GM18502 (cell line): Measurements from ENCODE around the gene NAIP.
"Not testable (repeated sequence)": the region's sequence is repeated elsewhere in the genome, so short reads cannot be mapped to it uniquely, and the experiment has no call there.

ENCODE experiments used
- ATAC-seq: cut with Tn5 transposase; IDR thresholded peaks from one replicate; pipeline ENCODE4 v1.9.1; 2021; ENCODE audit warnings: mild to moderate bottlenecking; ENCODE audit not compliant: unreplicated experiment, poor library complexity

NAIP gene

GRCh38 chr5:71025289-71025953, at the start of gene NAIP:
Gene NAIP (minus strand): TSS chr5:71025339. CDS start chr5:71012915, 12,424 bp downstream.
- not testable (repeated sequence) for ATAC-seq

GRCh38 chr5:71067262-71067928, 42.3 kb upstream of the NAIP start, which contains the start of gene GTF2H2:
Gene GTF2H2 (minus strand): TSS chr5:71067676. CDS start chr5:71062763, 4,913 bp downstream.
- peak; percentile 99 for ATAC-seq

DNA sequence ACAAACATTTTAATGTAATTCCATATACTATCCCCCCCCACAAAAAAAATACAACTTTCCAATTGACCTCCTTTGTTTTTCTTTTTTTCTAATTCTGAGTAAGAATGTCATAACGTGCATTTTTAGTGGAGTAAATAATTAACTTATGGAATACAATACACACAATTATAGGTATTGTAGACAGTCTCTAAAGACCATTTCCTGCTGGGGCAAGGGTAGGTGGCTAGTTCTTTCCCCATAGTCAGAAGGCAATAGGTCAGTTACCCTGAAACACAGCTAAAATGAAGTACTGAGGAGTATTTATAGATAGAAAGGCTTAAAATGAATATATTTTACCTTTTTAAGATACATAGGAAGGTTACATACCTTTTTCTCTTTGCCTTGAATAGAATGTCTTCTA, 36.2 kb upstream of the NAIP start:
- not testable (repeated sequence) for ATAC-seq

DNA sequence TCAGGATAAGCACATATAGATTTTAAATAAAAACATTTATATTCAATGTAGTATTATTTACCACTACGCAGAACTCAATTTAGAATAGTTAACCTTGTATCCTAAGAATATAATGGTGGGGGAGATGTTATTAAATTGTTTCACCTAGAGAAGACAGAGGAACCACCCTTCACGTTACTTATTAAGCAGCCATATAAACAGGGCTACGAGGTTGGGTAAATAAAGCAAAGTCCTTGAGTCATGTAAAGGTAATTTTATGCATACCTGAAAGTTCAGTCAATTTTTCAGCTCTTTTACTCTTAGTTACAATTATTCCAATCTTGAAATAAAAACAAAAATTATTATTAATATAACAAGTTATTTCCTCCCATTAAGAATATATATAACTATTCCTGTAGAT, 34.3 kb upstream of the NAIP start:
- ATAC-seq = not testable (repeated sequence)

DNA sequence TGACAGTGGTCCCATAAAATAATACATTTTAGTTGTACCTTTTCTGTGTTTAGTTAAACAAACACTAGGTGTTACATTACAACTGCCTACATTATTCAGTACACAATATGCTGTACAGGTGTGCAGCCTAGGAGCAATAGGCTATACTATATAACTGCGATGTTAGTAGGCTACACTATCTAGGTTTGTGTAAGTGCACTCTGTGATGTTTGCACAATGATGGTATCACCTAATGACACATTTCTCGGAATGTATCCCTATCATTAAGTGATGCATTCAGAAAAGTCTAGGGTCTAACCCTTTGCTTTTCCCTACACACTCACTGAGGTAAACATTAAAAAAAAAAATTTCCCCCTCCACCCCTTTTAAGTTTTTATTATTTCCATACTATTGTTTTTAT, 19.7 kb upstream of the NAIP start:
- ATAC-seq = not testable (repeated sequence)

DNA sequence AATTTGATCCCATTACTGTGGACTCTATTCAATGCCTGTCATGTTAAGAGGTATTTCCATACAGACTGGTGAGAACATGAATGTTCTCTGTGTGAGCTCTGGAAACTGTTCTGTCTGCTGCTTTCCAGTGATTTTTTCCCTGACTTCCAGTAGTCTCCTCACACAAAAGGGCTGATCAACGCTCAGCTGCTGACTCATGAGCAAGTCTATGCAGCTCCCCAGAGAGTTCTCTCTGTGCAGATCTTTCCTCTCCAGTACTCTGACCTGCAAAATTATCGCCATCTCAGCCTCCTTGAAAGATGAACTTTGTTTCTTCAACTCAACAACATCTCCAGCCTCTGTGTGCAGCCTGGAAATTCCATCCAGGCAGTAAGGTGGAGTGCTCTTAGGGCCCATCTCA, 19.0 kb upstream of the NAIP start:
- ATAC-seq = not testable (repeated sequence)

DNA sequence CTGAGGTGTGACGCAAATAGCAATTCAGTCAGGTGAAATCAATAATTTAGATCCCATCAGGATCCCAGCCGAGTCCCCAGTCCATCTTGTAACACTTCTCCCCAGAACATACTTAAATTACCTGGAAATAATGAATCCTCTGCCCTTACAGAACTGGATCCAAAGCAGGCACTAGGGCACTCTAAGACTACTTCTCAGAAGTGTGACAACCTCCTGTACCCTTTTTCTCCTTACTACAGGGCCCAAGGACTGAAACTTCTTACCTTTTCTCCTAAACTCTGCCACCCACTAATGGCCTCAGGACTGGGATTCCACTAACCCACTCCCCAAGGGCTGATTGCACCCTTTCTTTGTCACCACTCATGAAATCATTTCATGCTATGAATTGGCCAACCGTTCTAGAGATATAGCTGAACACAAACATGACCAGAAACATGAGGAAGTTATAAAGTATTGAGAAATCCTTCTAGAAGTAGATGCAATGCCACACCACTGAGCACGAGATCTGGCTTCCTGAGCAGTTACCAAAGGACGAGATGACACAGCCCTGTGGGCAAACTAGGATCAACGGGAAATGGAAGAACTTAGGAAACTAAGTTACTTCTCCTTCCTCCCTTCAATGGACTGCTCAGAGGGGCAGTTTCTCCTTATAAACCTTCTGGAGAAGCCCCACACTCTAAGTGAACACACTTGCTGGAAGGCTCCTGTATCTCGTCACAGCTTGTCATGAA, 6.1 kb upstream of the NAIP start:
- not testable (repeated sequence) for ATAC-seq

- not testable (repeated sequence) for ATAC-seq
These were observed 4.5 kb downstream of the NAIP start for GRCh38 chr5:71020643-71021042.

GRCh38 chr5:71018376-71019005, 6.6 kb downstream of the NAIP start:
- ATAC-seq = not testable (repeated sequence)

DNA sequence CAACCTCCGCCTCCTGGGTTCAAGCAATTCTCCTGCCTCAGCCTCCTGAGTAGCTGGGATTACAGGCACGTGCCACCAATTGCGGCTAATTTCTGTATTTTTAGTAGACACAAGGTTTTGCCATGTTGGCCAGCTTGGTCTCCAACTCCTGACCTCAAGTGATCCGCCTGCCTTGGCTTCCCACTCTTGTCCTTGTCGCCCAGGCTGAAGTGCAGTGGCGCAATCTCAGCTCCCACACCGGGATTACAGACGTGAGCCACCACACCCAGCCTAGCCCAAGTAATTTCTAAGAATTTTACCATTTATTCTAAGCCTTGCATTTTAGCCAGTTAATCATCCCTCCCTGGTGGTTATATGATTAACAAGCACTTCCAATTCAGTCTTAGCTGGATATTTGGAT, 11.0 kb downstream of the NAIP start:
- ATAC-seq = no peak

GRCh38 chr5:71013575-71013974, 11.6 kb downstream of the NAIP start:
- ATAC-seq = no peak

- ATAC-seq = no peak
These were observed 13.8 kb downstream of the NAIP start for GRCh38 chr5:71011194-71011792.

- not testable (repeated sequence) for ATAC-seq
These were observed 18.2 kb downstream of the NAIP start for GRCh38 chr5:71006983-71007382.

GRCh38 chr5:70984882-70985281, 40.3 kb downstream of the NAIP start:
- ATAC-seq = not testable (repeated sequence)

DNA sequence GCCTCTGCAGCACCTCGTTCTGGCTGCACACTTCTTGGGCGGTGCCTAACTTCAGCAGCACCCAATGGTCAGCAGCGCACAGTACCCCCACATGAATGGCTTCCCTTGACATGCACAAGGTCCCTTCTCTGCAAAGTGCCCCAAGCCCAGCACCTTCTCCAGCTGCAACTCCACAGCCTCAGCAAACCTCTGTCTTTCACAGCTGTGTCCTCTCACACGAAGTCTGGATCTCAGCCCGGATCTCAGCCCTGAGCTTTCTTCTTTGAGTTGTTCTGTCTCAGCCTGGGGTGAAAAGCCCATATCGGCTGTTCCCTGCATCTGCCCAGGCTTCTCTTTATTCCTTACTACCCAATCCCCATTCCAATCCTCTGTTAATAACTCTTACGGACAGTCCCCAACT, 57.9 kb downstream of the NAIP start:
- not testable (repeated sequence) for ATAC-seq

- ATAC-seq = not testable (repeated sequence)
These were observed 60.6 kb downstream of the NAIP start for GRCh38 chr5:70964531-70964930.

GRCh38 chr5:70953068-70953467, 72.1 kb downstream of the NAIP start:
- ATAC-seq = not testable (repeated sequence)

DNA sequence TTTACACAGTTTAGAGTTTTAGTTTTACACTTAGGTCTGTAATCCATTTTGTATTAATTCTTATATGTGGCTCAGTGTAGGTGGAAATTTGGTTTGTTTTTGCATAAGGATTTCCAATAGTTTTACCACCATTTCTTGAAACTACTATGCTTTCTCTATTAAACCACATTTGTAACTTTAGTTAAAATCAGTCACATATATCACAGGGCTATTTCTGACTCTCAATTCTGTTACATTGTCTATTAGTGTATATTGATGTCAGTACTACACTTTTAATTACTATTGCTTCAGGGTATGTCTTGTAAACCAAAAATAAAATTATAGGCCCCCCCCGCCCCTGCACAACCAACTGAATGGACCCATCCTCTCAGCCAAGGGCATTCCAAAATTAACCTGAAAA, 92.6 kb downstream of the NAIP start:
- ATAC-seq = not testable (repeated sequence)

- ATAC-seq = not testable (repeated sequence)
These were observed 93.3 kb downstream of the NAIP start for GRCh38 chr5:70931709-70932368.

DNA sequence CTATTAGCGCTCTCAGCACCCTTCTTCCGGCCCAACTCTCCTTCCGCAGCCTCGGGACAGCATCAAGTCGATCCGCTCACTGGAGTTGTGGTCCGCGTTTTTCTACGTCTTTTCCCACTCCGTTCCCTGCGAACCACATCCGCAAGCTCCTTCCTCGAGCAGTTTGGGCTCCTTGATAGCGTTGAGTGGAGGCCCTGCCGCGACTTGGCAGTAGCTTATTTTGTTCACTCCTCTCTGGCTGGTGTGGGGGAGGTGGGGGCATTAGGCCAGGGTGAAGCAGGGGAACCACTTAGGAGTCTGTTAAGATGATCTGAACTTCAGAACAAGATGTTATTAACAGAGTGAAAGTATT, 100.0 kb downstream of the NAIP start:
- peak; percentile 44 for ATAC-seq
